ENCODE data around the gene CBFA2T3. TPM values are rescaled to one million over a fixed set of nuclear protein-coding genes. Genes with fewer than 3 reads are reported as not detected.

CBFA2T3 gene
- total RNA-seq, 1 experiment from 2014 or later, result 2.1 TPM

- CTCF ChIA-PET, result interaction anchor here (0.5 kb wide), 1 partner anchor 90 kb away, joined by 5 read pairs; no protein-coding TSS in a partner anchor
- H3K27ac Mint-ChIP-seq (ENCODE audit: unreplicated experiment), result no peak overlapping the region
Measured at GRCh38 chr16:88999457-89000206, 22.6 kb upstream of the CBFA2T3 start.

GRCh38 chr16:88995746-88996535 lies 18.9 kb upstream of the CBFA2T3 start:
- POLR2A ChIA-PET, result no interaction called here
- Histone ChIP-seq H3K27me3 (replicated peaks; ENCODE audit: control insufficient read depth, insufficient read depth, low read length) (no peaks in the 10 kb centered on the region; the same call in 1 of the 2 replicates), H3K9me3 (peaks cover 20% of the 10 kb centered on the region), H3K4me3 (ENCODE audit: low read depth, low read length) (no peak overlapping the region), H3K36me3 (ENCODE audit: control insufficient read depth, insufficient read depth, low read length) (no peaks in the 10 kb centered on the region), H3K4me1 (no peaks in the 10 kb centered on the region)
- no TSS peak for BruUV-seq (replicated peaks)
- no peak for DNase-seq
- no peak overlapping the region for H3K4me3 Mint-ChIP-seq (ENCODE audit: unreplicated experiment)
- TF ChIP-seq, protein P1, sequence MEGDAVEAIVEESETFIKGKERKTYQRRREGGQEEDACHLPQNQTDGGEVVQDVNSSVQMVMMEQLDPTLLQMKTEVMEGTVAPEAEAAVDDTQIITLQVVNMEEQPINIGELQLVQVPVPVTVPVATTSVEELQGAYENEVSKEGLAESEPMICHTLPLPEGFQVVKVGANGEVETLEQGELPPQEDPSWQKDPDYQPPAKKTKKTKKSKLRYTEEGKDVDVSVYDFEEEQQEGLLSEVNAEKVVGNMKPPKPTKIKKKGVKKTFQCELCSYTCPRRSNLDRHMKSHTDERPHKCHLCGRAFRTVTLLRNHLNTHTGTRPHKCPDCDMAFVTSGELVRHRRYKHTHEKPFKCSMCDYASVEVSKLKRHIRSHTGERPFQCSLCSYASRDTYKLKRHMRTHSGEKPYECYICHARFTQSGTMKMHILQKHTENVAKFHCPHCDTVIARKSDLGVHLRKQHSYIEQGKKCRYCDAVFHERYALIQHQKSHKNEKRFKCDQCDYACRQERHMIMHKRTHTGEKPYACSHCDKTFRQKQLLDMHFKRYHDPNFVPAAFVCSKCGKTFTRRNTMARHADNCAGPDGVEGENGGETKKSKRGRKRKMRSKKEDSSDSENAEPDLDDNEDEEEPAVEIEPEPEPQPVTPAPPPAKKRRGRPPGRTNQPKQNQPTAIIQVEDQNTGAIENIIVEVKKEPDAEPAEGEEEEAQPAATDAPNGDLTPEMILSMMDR (IDR thresholded peaks at IDR 0.05; ENCODE audit: insufficient read depth in 1 of 2, low read depth in 1 of 2, low read length in 1 of 2, severe bottlenecking in 1 of 2, unreplicated experiment in 1 of 2), result no peak
- H3K4me1 Mint-ChIP-seq (ENCODE audit: low read depth, unreplicated experiment), result no peaks in the 10 kb centered on the region
- no peak overlapping the region for H3K27ac Mint-ChIP-seq (ENCODE audit: unreplicated experiment)
- peaks cover 31% of the 10 kb centered on the region for H3K9me3 Mint-ChIP-seq (ENCODE audit: unreplicated experiment)
- CTCF ChIA-PET, result no interaction called here
- H3K36me3 Mint-ChIP-seq (ENCODE audit: insufficient read depth, unreplicated experiment), result no peaks in the 10 kb centered on the region
- peaks cover 2% of the 10 kb centered on the region for H3K27me3 Mint-ChIP-seq (ENCODE audit: insufficient read depth, unreplicated experiment)
- intact Hi-C loops (cut with micrococcal nuclease; ENCODE audit: unreplicated experiment), result no loop called here

More at GRCh38 chr16:88999457-89000206, 22.6 kb upstream of the CBFA2T3 start:
- no peaks in the 10 kb centered on the region for H3K4me1 ChIP-seq
- H3K4me1 Mint-ChIP-seq (ENCODE audit: low read depth, unreplicated experiment), result peaks cover 8% of the 10 kb centered on the region
- no peak overlapping the region for H3K4me3 ChIP-seq (ENCODE audit: low read depth, low read length)
- no TSS peak for BruUV-seq (replicated peaks)
- intact Hi-C loops (cut with micrococcal nuclease; ENCODE audit: unreplicated experiment), result loop anchor here (10.0 kb wide), 1 partner anchor 55 kb away; no protein-coding TSS in a partner anchor
- H3K4me3 Mint-ChIP-seq (ENCODE audit: unreplicated experiment), result no peak overlapping the region
- no peaks in the 10 kb centered on the region for H3K36me3 Mint-ChIP-seq (ENCODE audit: insufficient read depth, unreplicated experiment)
- peaks cover 31% of the 10 kb centered on the region for H3K9me3 Mint-ChIP-seq (ENCODE audit: unreplicated experiment)
- POLR2A ChIA-PET, result no interaction called here
- H3K9me3 ChIP-seq, result peaks cover 20% of the 10 kb centered on the region
- H3K36me3 ChIP-seq (ENCODE audit: control insufficient read depth, insufficient read depth, low read length), result no peaks in the 10 kb centered on the region
- H3K27me3 Mint-ChIP-seq (ENCODE audit: insufficient read depth, unreplicated experiment), result peaks cover 13% of the 10 kb centered on the region
- TF ChIP-seq, protein P1 (IDR thresholded peaks at IDR 0.05; ENCODE audit: insufficient read depth in 1 of 2, low read depth in 1 of 2, low read length in 1 of 2, severe bottlenecking in 1 of 2, unreplicated experiment in 1 of 2), result no peak
- no peaks in the 10 kb centered on the region; the same call in none of the 2 replicates for H3K27me3 ChIP-seq (replicated peaks; ENCODE audit: control insufficient read depth, insufficient read depth, low read length)
- no peak for DNase-seq

DNA sequence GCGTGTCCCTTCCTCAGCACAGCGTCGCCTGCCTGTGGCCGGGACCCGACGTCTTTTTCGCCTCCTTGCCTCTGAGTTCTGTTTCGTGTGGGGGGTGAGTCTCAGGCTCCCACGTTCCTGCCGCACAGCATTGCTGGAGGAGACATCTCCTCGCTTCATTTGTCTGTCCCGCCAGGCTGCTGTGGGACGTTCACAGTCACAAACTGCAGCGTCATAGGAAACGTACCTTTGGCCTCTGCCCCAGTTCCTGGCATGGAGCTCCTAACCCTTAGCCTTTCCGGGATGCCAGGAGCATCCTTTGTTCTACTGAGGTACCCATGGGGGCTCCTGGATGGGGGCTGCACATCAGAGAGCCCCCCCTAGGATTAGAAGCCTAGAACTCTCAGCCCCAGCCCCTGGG lies 18.2 kb upstream of the CBFA2T3 start:
- H3K4me3 Mint-ChIP-seq (ENCODE audit: unreplicated experiment), result no peak overlapping the region
- Histone ChIP-seq H3K27me3 (replicated peaks; ENCODE audit: control insufficient read depth, insufficient read depth, low read length) (no peaks in the 10 kb centered on the region; the same call in 1 of the 2 replicates), H3K4me3 (ENCODE audit: low read depth, low read length) (no peak overlapping the region), H3K4me1 (no peaks in the 10 kb centered on the region), H3K36me3 (ENCODE audit: control insufficient read depth, insufficient read depth, low read length) (no peaks in the 10 kb centered on the region), H3K9me3 (peaks cover 20% of the 10 kb centered on the region)
- CTCF ChIA-PET, result no interaction called here
- no peaks in the 10 kb centered on the region for H3K36me3 Mint-ChIP-seq (ENCODE audit: insufficient read depth, unreplicated experiment)
- DNase-seq, result no peak
- no peak overlapping the region for H3K27ac Mint-ChIP-seq (ENCODE audit: unreplicated experiment)
- H3K9me3 Mint-ChIP-seq (ENCODE audit: unreplicated experiment), result peaks cover 27% of the 10 kb centered on the region
- intact Hi-C loops (cut with micrococcal nuclease; ENCODE audit: unreplicated experiment), result no loop called here
- BruUV-seq (replicated peaks), result no TSS peak
- H3K27me3 Mint-ChIP-seq (ENCODE audit: insufficient read depth, unreplicated experiment), result peaks cover 2% of the 10 kb centered on the region
- H3K4me1 Mint-ChIP-seq (ENCODE audit: low read depth, unreplicated experiment), result no peaks in the 10 kb centered on the region
- TF ChIP-seq, protein P1 (IDR thresholded peaks at IDR 0.05; ENCODE audit: insufficient read depth in 1 of 2, low read depth in 1 of 2, low read length in 1 of 2, severe bottlenecking in 1 of 2, unreplicated experiment in 1 of 2), result no peak
- POLR2A ChIA-PET, result no interaction called here

Data from Caco-2 (cell line).